ENCODE measurements around the gene CTSC.

GRCh38 chr11:88277349-88277915 is 60.1 kb downstream of the CTSC start:
- TF ChIP-seq CTCF (IDR thresholded peaks at IDR 0.05) (no peak), POLR2A (IDR thresholded peaks at IDR 0.05) (no peak)
